ENCODE results near the gene TP53I11.

DNA sequence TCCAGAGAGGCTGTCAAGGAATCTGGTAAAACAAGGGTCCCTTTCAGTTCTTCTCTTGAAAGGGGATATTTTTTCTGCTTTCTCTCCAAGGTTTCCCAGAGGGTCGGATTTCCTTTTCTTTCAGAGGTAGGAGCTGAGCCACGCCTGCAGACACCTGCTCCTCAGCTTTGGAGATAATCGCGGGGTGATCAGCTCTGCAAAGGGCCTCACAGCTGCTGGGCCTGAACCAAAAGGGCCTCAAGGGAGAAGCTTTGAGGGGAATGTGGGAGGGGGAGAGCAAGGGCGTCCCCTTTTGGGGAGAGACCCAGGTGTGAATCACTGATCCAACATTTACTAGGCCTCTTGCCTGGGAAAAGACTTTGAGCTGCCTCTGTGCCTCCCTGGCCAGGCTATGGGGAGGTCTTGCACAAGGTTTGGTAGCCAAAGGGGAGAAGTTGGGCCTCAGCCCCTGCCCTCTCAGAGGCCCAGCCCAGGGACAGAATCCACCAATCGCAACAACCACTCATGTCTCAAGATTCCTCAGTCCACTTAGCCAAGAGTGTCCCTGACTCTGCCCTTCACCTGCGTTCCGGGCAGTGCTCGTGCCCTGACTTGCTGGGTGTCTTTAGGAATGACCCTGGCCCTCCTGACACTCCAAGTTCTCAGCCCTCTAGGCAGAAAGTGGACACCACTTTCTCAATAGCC lies 14.0 kb upstream of the TP53I11 start:
- TF ChIP-seq, protein P1, sequence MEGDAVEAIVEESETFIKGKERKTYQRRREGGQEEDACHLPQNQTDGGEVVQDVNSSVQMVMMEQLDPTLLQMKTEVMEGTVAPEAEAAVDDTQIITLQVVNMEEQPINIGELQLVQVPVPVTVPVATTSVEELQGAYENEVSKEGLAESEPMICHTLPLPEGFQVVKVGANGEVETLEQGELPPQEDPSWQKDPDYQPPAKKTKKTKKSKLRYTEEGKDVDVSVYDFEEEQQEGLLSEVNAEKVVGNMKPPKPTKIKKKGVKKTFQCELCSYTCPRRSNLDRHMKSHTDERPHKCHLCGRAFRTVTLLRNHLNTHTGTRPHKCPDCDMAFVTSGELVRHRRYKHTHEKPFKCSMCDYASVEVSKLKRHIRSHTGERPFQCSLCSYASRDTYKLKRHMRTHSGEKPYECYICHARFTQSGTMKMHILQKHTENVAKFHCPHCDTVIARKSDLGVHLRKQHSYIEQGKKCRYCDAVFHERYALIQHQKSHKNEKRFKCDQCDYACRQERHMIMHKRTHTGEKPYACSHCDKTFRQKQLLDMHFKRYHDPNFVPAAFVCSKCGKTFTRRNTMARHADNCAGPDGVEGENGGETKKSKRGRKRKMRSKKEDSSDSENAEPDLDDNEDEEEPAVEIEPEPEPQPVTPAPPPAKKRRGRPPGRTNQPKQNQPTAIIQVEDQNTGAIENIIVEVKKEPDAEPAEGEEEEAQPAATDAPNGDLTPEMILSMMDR (optimal IDR thresholded peaks at IDR 0.05 in 1 of 3, IDR thresholded peaks at IDR 0.05 in 1 of 3, conservative IDR thresholded peaks at IDR 0.05 in 1 of 3; ENCODE audit: extremely low read depth in 1 of 3, insufficient read depth in 2 of 3, low read length in 3 of 3) = no peak
- TF ChIP-seq EZH2 (IDR thresholded peaks at IDR 0.05; ENCODE audit: low read length) = no peak

Measured in keratinocyte (primary cell).